Left cardiac atrium (tissue), 4 donors: Measurements from ENCODE around the gene CHERP. TPM values are rescaled to one million over a fixed set of nuclear protein-coding genes. Genes with fewer than 3 reads are reported as not detected.
"Not testable (repeated sequence)": the region's sequence is repeated elsewhere in the genome, so short reads cannot be mapped to it uniquely, and the experiment has no call there.

Source experiments
- ATAC-seq, 2 donors: fragments of 200-7000 bp; cut with Tn5 transposase; one replicate each; pipeline ENCODE4 v1.9.1; 2020; ENCODE audit warnings: mild to moderate bottlenecking in 2 of 2, moderate library complexity in 2 of 2
- DNase-seq: peaks from one replicate; pipeline ENCODE4 v3.0.0-alpha.2; 2020
- intact Hi-C, 2 donors: fragments of 100-400 bp; cut with DNase I; formaldehyde crosslinking; loops; one replicate each; pipeline versions ENCODE4 v1.14.1 to v1.15.1; 2022 to 2023
- total RNA-seq, 2 donors: library from RNA; stranded (reverse); fragmentation: NEBNext Ultra II Directional; extraction: Animal tissue kit (Norgen Biotek cat#: 25700); gene quantifications; one replicate each; pipeline ENCODE4 v1.2.1, GENCODE V29; 2021
- donor health status: DM: no; HTN: yes; CAD: no.
- donor health status: DM: no; HTN: yes; CAD: no; lungs with severe emphysema.
- donor health status: DM: yes; HTN: yes; CAD: no.
- donor health status: Dilated cardiomyopathy.

Gene CHERP
- total RNA-seq, 2 donors from 2014 or later: 20.1 to 25.4 TPM

- ATAC-seq (no peak), DNase-seq (no peak)
- intact Hi-C loops: no loop called here
These were observed 17.6 kb upstream of the CHERP start for GRCh38 chr19:16559780-16560276.

DNA sequence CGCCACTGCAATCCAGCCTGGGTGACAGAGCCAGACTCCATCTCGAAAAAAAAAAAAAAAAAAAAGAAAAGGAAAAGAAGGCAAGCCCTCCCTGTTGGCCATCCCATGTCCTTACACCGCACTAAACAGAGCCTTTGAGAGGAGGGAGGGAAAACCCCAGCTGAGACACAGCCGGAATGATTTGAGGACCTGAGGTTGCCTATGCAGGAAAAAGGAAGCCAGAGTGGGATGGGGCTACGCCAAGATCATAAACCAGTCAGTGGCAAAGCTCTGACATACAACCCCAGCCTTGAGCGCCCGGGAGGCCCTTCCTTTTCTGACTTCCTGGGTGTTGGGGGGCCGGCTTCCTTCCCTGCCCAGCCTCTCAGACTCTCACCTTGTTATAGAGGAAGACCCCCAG is 12.5 kb upstream of the CHERP start:
- intact Hi-C loops: no loop called here
- ATAC-seq (no peak), DNase-seq (no peak)

DNA sequence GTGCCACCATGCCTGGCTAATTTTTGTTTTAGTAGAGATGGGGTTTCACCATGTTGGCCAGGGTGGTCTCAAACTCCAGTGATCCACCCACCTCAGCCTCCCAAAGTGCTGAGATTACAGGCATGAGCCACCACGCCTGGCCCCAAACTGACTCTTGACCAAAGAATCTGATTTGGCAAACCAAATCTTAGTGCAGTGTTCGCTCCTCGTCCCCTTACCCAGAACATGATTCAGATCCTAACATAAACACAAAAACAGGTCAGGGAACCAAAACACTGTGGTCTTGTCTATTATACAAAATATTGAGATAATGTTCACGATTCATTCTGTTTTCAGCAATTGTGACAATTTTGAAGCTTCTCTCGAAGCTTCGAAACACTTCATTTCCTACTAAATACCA is 9.7 kb upstream of the CHERP start:
- intact Hi-C loops, ATAC-seq, DNase-seq: not testable (repeated sequence)

DNA sequence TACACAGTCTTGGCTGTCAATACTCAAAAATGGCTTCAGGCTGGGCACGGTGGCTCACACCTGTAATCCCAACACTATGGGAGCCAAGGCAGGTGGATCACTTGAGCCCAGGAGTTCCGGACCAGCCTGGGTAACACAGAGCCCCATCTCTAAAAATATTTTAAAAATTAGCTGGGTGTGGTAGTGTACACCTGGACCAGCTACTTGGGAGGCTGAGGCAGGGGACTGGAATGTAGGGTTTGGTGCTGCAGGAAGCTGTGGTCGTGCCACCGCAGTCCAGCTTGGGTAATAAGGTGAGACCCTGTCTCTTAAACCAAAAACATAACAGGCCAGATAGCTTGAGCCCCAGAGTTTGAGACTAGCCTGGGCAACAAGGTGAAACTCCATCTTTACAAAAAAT is 6.7 kb upstream of the CHERP start:
- ATAC-seq: no peak
- DNase-seq: no peak
- intact Hi-C loops: no loop called here

- no peak for DNase-seq
- ATAC-seq: no peak
- intact Hi-C loops: no loop called here
These were observed 2.4 kb upstream of the CHERP start for GRCh38 chr19:16544473-16545231.

- DNase-seq, ATAC-seq, intact Hi-C loops: not testable (repeated sequence)
These were observed 1.5 kb upstream of the CHERP start for GRCh38 chr19:16543734-16544133.

GRCh38 chr19:16542910-16543472 is 754 bp upstream of the CHERP start:
- intact Hi-C loops: no loop called here
- ATAC-seq (no peak), DNase-seq (no peak)

DNA sequence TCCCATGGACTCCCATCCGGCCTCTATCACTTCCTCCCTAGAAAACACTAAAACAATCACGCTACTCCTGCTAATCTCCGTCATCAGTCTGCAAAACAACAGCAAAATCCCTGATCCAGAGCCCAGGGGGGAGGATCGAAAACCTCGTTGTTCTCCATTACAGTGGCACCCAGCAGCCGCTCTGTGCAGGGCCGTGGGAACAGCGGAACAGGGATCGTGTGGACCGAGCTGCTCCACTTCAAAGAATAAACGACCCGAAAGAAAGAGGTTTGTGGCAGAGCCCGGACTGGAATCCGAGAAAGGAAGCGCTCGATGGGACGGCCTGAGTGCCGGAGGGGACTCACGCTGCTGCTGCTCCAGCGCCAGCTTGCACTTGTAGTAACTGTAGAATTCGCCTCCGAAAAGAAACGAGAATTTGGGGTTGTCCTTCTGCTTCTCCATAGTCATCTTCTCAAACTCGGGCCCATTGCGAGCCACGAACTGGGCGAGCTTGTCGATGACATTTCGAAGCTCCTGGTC is 652 bp downstream of the CHERP start:
- ATAC-seq (no peak), DNase-seq (no peak)
- intact Hi-C loops: no loop called here

- ATAC-seq: no peak
- no peak for DNase-seq
- intact Hi-C loops: no loop called here
These were observed 1.3 kb downstream of the CHERP start for GRCh38 chr19:16540948-16541347.

- DNase-seq (no peak), ATAC-seq (no peak)
- intact Hi-C loops: no loop called here
These were observed 5.1 kb downstream of the CHERP start for GRCh38 chr19:16537111-16537510.

DNA sequence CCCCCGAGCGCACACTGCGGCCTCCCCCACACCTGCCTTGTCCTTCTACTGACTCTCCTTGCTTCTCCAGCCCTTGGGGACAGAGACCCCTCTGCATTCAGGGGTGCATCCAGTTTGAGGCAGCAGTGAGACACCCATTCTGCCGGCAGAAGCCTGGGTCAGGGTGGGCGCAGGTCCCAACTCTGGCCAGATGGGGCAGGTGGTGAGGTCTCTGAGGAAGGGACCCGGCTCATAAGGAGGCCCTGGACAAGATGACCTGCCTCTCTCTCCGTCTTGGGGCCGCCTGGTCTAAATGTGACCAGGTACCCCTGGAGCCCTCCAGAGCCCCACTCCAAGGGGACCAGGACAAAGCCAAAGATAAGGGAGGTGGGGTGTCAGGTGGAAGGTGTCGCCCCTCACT is 6.1 kb downstream of the CHERP start:
- ATAC-seq (no peak), DNase-seq (no peak)
- intact Hi-C loops: no loop called here

DNA sequence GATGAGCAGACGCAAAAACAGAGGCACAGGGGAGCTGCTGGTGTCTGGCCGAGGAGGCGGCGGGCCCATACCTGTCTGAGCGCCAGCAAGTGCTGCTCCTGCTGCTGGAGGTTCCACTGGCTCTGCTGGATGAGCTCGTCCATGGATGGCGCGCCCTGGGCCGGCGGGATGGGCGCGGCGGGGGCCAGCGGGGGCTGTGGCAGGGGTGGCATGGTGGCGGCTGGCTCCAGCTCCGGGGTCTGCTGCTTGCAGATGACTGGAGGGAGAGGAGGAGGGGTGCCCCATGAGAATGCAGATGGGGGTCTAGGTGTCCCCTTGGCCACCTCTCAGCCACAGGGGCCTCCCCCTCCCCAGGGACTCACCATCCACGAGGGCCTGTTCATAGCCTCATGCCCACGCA is 6.9 kb downstream of the CHERP start:
- DNase-seq (no peak), ATAC-seq (no peak)
- intact Hi-C loops: no loop called here

DNA sequence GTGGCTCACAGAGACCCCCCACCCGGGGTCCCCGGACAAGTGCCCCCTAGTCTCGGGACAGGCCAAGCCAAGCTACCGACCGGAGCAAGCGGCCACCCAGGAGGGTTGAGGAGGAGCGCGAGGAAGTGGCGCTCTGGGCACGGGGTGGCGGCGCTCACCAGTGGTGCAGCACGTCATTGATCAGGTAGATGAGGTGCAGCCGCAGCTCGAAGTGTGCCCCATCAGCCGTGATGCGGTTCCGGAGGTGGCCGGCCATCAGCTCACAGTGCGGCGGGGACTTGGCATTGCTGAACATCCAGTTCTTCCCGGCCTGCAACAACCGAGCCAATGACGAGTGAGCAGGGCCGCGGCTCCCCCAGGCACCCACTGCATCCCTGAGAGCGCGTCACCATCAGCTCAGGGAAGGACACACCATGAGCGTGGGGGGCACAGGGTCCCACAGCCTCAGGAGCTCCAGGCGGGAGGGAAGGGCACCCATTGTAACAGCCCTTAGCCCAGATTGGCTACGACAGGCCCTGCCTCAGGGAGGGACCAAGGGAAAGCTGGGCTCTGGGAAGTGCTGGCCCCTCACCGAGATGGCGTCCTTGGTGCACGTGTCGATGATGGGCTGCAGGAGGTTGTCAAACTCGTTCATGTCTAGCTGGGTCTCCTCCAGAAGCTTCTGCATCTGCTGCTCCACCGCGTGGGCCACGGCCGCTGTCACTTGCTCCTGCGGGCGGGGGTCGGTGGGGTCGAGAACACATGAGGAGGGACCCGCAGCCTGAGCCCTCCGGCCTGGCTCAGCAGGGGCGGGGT is 9.6 kb downstream of the CHERP start:
- intact Hi-C loops: no loop called here
- no peak for DNase-seq
- no peak for ATAC-seq

DNA sequence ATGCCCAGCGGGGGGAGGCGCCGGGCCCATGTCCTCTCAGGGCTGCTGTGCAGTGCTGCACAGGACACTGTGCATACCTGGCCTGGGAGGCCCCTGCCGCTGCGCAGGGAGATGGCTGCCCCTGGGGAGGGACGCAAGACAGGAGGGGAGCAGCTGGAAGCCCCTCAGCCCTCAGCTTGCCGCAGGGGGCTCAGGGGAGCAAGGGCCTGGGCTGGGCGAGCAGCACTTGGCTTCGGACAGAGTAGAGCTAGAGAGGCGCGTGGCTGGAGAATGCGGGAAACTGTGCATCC is 10.9 kb downstream of the CHERP start:
- intact Hi-C loops: no loop called here
- no peak for ATAC-seq
- DNase-seq: no peak

GRCh38 chr19:16530540-16531379 is 11.5 kb downstream of the CHERP start:
- DNase-seq (no peak), ATAC-seq (no peak)
- intact Hi-C loops: no loop called here

DNA sequence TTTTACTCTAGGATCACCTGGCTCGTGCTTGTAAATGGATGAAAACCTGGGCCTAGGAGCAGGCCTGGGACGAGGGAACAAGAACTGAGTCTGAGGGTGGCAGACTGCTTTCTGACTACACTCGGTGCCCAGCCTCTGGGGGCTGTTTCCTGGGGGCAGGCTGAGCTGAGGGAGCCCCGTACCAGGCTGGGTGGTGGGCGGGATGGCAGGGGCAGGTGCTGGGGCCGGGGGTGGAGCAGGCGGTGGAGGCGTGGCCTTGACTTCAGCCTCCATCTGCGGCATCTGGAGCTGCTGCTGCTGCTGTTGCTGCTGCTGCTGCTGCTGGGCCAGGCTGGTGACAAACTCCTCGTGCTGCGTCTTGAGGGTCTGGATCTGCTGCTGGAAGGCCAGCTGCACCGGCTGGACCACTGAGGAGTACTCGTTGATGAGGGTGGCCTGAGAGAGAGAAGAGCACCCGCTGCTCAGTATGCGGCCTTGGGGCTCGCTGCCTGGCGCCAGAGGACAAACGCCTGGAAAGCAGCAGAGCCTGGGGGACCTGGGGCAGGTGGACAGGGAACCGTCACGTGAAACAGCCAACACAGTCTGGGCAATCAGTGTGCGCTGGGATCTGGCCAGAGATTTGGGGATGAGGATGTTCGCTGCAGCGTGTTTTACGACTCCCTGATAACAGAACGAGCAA is 12.6 kb downstream of the CHERP start:
- ATAC-seq: no peak
- no peak for DNase-seq
- intact Hi-C loops: no loop called here

GRCh38 chr19:16527971-16528521 is 14.2 kb downstream of the CHERP start:
- ATAC-seq (no peak), DNase-seq (no peak)
- intact Hi-C loops: no loop called here

GRCh38 chr19:16527334-16527935 is 14.8 kb downstream of the CHERP start:
- DNase-seq (no peak), ATAC-seq (no peak)
- intact Hi-C loops: no loop called here
